Stimulated activated CD8-positive, alpha-beta memory T cell treated with anti-CD3 and anti-CD28 coated beads, Interleukin-7, amount 100 ng/mL, for 4 hours (primary cell): ENCODE results near the gene EHBP1L1.
A peak's percentile ranks its signal among the peaks of the same experiment; 100 is the strongest.

Experiments used
- DNase-seq, 2 donors: peaks; one replicate each; pipeline ENCODE4 v3.0.0-alpha.2; 2020; ENCODE audit warnings: low read depth in 2 of 2

The EHBP1L1 gene

DNA sequence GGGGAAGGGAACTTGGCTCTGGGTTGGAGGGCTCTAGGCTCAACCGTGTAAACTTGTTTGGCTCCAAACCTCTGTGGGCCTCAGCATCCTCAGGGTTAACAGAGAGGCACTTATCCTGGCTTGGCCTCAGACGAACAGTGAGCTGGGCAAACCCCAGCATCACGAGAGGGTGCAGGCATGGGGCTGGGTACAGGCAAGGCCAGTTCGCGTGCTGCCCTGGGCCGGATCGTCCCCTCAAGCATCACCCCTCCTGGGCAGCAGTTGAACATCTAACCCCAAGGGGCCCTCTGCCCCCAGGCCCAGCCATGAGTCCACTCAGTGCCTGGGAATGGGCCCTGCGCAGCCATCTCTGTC, 1.9 kb downstream of the EHBP1L1 start:
- DNase-seq = no peak

DNA sequence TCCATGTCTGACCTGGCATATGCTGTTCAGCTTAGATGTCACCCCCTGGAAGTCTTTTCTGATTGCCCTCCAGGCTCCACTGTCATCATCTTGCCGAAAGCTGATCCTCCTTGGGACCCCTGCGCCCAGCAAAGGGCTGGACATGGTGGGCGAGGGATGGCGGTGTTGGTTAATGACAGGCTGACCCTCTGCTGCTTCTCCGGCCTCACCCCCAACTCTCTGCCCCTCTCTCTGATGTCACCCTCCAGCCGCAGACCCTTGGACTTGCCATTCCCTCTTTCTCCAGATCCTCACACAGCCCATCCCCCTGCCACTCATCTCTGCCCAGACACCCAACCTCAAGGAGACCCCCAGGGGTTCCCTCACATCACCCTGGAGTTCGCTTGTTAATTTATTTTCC, 2.3 kb downstream of the EHBP1L1 start:
- no peak for DNase-seq

DNA sequence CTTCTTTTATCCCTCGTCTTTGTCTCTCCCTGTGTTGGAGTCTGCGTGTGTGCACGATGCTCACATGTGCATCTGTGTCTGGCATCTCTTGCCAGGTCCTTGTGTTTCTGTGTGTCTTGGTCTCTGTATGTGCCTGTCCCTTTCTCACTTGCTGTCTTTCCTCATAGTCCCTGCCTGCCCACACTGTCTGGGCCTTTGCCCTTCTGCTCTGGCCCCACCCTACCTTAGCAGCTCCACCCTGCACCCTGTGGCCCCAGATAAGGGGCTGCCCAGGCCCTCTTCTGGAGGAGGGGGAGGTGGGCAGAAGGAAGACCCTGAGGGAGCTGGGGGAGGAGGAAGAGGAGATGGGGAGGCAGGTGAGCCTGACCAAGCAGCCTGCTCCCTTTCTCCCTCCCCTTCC, 2.8 kb downstream of the EHBP1L1 start:
- DNase-seq = no peak

DNA sequence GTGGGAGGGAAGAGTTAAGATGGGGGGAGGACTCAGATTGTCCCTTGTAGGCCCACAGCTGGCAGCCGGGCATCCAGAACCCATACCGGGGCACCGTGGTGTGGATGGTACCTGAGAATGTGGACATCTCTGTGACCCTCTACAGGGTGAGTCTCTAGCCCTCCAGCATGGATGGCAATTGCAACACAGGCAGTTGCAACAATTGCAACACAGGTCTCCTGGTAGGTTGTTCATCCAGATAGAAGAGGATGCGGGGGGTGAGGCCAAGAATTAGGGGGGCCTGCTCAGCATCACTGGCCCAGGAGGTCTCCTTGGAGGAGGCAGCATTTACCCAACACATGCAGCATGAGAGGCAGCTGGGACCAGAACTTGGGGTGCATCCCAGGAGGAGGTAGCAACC, 3.4 kb downstream of the EHBP1L1 start:
- DNase-seq = no peak

DNA sequence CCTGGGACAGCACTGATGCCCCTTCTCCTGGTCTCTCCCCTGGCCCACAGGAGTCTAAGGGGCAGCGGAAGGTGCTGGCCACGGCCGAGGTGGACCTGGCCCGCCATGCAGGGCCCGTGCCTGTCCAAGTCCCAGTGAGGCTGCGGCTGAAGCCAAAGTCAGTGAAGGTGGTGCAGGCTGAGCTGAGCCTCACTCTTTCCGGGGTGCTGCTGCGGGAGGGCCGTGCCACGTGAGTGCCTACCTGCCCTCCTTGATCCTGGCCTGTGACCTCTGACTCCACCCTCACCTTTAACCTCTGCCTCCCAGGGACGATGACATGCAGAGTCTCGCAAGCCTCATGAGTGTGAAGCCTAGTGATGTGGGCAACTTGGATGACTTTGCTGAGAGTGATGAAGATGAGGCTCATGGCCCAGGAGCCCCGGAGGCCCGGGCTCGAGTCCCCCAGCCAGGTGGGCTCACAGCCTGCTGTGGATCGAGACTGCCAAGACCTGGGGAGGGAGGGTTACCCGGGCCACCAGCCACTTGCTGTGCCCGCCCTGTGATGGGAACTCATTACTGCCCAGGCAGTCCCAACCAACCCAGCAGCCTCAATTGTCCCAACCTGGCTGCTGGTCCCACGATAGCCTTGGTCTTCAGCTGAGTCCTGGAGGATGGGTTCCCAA, 4.3 kb downstream of the EHBP1L1 start:
- DNase-seq = no peak

DNA sequence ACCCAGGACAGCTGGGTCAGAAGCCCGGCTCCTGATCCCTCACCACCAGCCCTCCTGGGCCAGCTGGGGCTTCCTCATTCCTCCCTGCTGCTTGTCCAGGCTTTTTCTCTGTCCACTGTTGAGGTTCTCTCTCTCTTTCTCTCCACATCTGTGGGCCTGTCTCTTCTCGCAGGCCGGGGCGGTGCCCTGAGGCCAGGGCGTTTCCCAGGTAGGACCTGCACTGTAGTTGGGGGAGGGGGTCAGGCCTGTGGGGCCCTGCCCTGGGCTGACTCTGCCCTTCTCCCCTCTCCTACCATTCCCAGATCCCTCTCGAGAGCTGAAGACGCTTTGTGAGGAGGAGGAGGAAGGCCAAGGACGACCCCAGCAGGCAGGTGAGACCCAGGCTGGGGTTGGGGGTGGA, 4.9 kb downstream of the EHBP1L1 start:
- no peak for DNase-seq

DNA sequence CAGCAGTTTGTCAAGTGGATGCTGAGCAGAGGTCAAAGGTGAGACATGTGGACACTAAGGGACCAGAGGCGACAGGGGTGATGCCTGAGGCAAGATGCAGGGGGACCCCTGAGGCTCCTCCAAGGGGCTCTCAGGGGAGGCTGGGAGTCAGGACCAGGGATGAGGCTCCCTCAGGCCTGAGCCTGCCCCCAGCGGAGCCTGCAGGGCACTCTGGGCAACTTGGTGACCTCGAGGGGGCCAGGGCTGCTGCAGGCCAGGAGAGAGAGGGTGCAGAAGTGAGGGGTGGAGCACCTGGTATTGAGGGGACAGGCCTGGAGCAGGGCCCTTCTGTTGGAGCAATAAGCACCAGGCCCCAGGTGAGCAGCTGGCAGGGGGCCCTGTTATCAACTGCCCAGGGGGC, 6.1 kb downstream of the EHBP1L1 start:
- DNase-seq = no peak

DNA sequence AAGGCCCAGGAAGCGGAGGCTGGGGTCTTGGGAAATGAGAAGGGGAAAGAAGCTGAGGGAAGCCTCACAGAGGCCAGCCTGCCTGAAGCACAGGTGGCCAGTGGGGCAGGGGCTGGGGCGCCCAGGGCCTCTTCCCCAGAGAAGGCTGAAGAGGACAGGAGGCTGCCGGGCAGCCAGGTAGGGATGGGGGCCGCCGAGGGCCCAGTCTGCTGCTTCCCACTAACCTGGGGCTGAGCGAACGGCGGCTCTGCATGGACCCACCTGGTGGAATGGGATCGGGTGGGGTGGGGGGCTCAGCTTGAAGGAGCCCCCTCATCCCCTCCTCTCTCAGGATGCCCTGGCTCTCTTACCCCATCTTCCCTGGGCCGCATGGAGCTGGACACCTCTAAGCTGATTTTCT, 7.7 kb downstream of the EHBP1L1 start:
- DNase-seq = no peak

DNA sequence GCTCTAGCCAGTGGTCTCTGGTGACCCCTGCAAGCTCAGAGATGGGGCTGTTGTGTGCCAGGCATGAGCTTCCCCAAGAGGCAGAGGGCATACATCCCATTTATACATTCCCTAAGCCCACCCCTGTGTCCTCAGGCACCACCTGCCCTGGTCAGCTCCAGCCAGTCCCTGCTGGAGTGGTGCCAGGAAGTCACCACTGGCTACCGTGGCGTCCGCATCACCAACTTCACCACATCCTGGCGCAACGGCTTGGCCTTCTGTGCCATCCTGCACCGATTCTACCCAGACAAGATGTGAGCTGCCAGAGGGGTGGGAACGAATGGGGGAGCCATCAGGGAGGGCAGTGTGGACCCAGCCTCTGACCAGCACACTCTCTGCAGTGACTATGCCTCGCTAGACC, 8.3 kb downstream of the EHBP1L1 start:
- no peak for DNase-seq

DNA sequence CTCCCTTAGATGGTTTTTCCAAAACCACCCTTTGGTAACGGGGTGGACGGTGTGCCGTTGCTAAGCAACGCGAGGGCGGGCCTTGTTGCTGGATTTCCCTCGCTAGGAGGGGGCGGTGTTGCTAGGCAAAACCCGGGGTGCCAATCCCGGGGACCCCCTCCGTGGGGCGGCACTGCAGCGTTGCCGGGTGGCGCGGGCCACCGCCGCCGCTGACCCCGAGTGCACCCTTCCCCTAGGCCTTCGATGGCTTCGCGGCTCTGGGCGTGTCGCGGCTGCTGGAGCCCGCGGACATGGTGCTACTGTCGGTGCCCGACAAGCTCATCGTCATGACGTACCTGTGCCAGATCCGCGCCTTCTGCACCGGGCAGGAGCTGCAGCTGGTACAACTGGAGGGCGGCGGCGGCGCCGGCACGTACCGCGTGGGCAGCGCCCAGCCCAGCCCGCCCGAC, 8.9 kb downstream of the EHBP1L1 start:
- no peak for DNase-seq

DNA sequence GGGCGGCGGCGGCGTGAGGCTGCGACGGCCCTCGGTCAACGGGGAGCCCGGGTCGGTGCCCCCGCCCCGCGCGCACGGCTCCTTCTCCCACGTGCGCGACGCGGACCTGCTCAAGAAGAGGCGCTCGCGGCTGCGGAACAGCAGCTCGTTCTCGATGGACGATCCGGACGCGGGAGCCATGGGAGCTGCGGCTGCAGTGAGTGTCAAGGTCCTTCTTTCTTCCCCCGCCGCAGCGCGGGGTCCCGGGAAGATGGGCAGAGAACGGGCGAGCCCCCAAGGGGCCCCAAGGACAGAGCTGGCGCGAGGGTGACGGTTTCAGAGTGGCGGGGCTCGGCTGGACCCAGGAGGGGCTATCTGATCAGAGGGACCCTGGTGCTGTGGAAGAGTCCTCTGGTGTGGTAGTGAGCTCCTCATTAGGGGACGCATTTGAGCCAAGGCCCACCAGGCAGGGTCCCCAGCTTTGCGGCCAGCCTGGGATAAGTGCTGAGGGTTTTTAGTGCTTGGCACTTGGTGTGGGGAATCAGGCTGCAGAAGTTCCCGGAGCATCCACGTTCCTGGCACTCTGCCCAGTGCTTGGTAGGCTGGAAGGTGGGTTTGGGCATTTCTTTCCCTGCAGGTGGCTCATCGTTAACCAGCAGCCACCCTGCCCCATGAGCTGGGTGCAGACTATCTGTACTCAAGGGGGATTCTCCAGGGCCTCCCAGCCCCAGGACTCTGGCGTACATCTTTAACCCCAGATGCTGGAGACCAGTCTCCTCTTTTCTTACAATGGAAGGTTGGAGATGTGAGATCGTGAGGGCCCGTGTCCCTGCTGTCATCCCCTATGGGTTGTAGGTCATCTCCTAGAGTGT, 9.8 kb downstream of the EHBP1L1 start:
- no peak for DNase-seq

DNA sequence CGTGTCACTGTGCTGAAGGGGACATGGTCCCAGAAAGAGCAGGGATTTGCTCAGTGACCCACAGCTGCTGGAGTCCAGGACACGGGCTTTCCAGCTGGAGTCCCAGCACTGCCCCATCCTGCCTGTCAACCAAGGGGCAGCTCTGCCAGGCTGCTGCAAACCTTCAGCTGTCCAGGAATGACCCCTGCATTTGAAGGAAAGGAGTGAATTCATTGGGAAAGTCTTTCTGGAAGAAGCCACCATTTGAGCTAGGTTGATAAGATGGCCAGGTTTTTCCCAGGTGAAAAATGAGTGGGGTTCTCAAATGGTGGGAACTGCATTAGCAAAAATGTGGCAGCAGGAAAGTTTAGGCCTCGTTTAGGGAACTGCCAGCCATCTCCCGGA, 10.4 kb downstream of the EHBP1L1 start:
- DNase-seq = no peak

DNA sequence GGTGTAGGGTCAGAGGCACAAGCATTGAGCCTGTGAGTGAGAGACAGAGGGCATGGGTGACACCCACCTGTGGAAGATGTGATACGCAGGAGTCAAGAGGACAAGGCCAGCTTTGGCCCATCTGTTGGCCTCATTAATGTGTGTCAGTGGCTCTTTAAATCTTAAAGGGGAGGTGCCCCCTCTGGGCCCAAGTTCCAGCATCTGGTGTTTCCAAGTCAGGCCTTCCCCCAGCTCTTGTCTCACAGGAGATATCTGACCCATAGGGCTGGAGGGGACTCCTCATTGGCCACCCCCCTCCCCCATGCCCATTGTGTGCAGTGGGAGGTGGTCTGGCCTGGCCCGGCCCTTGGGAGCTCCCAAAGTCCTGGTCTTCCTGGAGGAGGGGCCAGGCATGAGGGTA, 10.8 kb downstream of the EHBP1L1 start:
- DNase-seq = no peak

DNA sequence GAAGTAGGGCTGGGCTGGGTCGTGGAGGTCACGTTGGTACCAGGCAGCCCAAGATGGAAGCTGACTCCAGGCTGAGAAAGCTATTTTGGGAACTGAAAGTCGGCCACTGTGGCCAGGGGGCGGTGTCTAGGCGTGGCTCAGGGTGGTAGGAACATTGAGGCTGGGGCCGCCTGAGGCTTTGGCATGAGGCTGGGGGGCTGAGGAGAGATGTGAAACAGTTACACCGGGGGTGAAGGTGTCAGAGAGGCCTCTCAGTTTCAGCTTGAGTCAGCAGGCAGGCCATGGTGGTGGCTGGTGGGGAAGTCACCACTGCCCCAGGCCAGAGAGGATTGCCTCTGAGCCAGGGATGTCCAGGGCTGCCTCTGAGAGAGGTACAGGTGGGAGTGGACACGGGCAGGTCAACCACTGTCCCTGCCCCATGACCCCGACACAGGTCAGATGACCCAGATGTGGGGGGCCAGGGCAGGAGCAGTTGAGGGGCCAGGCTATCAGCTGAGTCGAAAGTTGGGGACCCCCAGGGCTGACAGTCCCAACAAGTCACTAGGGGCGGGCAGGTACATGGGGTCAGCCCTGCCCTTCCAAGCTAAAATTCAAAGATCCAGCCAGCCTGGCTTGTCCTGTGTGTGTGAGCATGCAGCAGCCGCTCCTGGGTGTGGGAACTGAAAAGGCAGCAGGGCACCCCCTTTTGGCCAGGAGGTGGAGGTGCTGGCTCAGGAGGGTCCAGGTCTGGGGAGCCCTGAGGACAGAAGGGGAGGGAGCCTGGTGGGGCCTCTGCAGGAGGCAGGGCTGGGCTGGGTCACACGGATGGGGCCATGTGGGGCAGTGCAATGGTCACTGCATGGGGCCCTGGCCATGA, 12.6 kb downstream of the EHBP1L1 start:
- DNase-seq = peak; percentile 54 to 60

DNA sequence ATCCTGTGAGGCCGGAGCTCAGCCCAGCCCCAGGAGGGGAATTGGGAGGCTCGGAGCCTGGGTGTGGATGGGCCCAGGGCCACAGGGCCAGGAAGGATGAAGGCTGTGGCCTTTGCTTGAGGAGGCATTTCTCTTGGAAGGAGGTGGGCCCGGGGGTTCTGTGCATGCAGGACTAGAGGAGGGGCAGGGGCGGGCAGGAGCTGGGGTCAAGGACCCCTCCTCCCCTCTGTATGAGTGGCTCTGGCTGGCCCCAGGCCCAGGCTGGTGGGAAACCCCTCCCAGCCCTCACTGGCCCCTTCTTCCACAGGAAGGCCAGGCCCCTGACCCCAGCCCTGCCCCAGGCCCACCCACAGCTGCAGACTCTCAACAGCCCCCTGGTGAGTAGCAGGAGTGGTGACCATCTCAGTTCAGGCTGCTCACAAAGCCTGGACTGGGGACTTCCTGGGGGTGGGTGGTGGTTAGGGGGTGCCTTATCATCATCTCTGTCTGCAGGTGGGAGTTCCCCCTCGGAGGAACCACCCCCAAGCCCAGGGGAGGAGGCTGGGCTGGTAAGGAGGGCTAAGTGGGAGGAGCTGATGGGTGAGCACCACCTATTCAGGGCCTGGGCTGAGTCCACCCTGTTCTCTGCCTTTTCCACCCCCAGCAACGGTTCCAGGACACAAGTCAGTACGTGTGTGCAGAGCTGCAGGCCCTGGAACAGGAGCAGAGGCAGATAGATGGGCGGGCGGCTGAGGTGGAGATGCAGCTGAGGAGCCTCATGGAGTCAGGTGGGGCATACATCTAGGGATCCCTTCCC, 13.8 kb downstream of the EHBP1L1 start:
- DNase-seq = peak in 1 of 2 donors; percentile 33

DNA sequence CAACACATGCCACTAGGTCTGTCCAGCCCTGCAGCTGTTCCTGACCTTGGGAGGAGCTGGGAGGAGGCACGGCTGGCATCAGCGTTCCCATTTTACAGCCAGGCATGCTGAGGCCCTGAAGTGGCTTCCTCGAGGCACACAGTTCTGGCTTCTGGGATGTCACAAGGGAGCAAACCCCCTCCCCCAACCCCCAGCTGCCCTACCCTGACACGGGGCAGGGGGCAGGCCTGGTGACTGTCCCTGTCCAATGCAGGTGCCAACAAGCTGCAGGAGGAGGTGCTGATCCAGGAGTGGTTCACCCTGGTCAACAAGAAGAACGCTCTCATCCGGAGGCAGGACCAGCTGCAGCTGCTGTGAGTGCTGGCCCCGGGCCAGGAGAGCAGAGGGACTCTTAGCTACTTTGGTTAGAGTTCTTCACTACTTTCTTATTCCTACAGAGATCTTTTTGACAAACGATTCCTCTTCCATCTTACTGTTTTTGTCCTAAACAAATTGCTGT, 14.4 kb downstream of the EHBP1L1 start:
- DNase-seq = no peak

DNA sequence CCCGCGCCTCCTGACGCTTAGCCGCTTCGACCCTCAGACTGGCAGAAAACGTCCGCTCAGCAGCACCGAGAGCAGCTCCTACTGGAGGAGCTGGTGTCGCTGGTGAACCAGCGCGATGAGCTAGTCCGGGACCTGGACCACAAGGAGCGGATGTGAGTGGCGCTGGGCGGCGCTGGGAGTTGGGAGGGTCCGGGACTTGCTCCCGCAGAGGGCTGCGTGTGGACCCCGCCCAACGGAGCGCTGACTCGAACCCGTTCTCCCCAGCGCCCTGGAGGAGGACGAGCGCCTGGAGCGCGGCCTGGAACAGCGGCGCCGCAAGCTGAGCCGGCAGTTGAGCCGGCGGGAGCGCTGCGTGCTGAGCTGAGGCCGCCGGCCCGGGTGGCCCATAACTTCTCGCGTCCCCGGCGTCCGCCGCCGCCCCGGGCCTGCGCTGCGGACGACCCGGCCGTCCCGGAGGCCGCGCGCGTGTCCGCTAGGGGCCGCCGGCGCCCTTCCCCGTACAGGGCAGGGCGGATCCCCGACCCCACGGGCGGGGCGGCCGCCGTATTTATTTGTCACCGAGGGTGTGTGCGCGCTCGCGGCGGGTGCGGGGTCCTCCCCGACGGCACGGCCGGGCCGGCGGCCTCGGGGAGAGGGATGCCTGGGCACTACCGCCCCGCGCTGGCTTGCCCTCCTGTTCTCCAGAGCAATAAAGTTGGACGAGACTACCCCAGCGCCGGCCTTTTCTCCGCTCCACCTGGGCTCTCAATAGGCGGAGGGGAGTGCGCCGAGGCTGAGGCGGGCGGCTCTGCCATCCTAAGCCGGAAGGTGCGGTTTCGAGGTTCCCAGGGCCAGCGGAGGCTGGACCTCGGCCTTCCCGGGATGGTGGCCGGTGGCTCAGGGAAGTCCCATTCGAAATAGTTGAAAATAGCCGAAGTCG, 16.3 kb downstream of the EHBP1L1 start:
- no peak for DNase-seq

DNA sequence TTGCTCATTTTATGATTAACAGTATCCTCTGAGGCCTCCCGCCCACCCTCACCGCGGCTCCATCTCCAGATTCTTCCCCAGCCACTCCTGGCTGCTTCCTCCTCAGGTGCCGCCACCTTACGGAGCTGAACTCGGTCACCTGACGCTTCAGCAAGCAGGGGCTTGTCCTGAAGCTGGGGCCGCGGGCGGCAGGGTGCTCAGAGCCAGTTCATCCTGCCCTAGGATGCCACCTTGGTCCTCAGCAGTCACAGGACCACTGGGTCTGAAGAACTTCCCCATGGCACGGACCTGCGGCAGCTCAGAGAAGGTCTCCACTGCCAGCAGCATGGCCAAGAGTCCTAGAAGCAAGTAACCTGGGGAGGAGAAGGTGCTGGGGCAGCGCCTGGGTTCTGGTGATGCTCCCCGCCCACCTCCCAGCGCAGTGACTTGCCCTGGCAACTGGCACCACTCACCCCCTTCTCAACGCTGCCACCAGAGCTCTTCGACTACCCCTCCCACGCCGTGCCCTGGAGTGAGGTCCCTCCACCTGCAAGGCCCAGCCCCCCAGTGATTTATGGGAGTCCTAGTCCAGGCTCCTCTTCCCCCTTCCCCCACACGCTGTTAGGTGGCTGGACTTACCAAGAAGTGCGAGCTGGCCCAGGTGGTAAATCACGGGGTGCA, 17.1 kb downstream of the EHBP1L1 start:
- DNase-seq = no peak

DNA sequence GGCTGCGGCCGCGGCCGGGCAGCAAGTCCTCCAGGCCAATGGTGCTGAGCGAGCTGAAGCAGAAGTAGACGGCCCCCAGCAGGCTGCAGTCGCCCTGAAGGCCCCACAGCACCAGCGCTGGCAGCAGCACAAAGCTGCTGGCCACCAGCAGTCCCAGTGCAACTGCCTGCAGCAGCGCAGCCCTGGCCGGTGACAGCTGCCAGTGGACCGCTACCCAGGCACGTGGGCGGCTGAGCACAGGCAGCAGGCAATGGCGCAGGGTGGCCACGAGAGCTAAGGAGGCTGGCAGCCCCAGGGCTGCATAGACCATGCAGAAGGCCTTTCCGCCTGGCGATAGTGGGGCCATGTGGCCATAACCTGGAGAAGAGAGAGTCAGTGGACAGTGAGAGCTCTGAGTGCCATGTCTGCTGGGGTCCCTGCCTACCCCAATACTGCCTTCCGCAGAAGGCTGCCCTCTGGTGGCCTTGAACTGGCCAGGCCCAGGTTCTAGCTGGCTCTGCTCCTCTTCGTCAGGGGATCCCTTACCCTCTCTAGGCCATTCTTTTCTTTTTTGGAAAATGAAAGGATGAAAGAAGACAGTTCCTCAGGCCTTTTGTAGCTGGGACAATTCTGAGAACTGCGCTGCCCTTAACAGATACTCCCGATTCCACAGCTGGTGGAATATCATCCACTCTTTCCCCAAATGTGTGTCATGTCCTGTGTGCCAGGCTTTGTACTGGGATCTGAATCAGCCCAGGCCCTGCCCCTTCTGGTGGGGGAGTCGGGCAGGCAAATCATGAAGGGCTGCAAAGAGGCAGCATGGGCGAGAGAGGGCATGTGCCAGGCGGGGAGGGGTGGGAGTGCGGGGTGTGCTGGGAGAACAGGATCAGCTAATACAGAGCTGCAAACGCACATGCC, 17.9 kb downstream of the EHBP1L1 start:
- peak in 1 of 2 donors; percentile 40 for DNase-seq
